Stimulated activated CD8-positive, alpha-beta memory T cell treated with anti-CD3 and anti-CD28 coated beads, Interleukin-7, amount 100 ng/mL, for 1 hour (primary cell): ENCODE results near the gene DNAH17.
"Not testable (repeated sequence)": the region's sequence is repeated elsewhere in the genome, so short reads cannot be mapped to it uniquely, and the experiment has no call there.

Experiments
- DNase-seq, 2 donors: peaks; one replicate each; pipeline ENCODE4 v3.0.0-alpha.2; 2020; ENCODE audit warnings: low read depth in 2 of 2

Gene DNAH17

GRCh38 chr17:78477913-78478756, 99.1 kb downstream of the DNAH17 start:
- no peak for DNase-seq

GRCh38 chr17:78476973-78477372, 100.2 kb downstream of the DNAH17 start:
- no peak for DNase-seq

DNA sequence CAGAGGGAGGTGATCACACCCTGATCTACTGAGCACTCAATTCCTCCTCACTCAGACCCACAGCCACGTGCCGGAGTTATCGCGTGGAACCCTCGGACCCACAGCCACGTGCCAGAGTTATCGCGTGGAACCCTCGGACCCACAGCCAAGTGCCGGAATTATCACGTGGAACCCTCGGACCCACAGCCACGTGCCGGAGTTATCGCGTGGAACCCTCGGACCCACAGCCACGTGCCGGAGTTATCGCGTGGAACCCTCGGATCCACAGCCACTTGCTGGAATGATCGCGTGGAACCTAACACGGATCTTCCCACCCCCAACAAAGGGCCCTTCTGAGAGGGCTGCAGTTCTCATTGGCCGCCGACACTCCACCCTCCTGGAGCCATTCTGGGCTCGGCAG, 101.0 kb downstream of the DNAH17 start:
- no peak for DNase-seq

DNA sequence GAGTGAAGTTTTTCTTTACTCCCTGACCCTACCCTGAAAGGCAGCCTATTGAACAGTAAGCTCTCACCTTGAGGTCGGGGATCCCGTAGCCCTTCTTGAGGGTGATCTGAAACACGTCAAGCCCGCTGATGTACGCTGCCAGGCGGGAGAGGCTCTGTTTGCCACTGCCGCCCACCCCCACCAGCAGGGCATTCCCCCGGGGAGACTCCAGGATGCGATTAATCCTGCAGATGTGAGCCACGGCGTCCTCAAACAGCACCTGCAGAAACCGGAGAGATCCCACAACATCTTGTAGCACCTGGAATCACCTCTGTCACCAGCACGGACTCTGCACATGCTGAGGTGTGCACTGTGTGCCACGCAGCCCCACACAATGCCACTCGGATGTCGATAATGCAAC, 102.0 kb downstream of the DNAH17 start:
- no peak for DNase-seq

- DNase-seq: peak in 1 of 2 donors; percentile 3
Observed at GRCh38 chr17:78474614-78475146, 102.5 kb downstream of the DNAH17 start.

DNA sequence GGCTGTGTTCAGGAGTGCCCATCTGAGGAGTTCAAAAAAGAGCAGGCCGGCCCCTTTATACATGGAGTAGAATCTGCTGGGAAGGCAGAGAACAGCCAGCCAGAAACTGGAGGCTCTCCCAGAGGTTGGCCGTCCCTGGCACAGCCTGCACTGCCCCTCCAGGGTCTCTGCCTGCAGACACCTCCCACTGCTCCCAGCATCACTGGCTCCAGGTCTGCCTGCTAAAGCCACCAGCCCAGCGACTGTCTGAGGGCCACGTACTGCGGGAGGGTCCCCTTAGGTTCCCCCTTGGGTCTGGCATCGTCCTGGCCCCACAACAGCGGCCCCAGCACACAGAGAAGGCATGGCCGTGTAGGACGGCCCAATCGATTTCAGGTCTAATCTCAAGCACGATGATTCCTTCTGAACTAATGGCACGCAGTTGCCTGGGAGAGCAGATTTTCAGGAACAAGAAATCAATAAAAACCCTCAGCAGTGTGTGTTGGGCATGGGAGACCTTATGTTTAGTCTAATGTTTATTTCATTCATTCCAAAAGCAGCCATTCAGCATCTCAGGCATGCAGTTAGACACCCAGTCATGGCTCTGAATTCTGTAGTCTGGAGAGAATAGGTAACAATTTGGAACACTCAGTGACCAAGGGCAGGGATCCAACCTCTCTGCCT, 103.1 kb downstream of the DNAH17 start:
- no peak for DNase-seq

- no peak for DNase-seq
Observed at GRCh38 chr17:78472035-78472905, 104.9 kb downstream of the DNAH17 start.

DNA sequence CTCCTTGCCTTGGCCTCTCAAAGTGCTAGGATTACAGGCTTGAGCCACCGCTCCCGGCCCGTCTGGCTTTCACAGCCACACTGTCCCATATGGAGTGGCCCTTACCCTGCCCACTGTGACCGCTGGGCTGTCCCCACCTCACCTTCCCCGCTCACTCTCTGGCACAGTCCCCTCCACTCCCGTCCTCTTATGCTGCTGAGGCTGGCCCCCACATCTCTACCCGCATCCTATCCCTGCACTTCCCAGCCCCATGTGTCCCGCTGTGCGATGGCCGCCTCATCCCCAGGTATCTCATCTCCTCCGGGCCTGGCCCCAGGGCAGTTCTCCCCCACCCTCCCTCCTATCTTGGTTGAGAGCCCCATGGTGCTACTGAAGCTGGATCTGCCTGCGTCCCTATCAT, 105.6 kb downstream of the DNAH17 start:
- DNase-seq: no peak

GRCh38 chr17:78469443-78469842, 107.8 kb downstream of the DNAH17 start:
- DNase-seq: no peak

GRCh38 chr17:78468366-78468765, 108.8 kb downstream of the DNAH17 start:
- DNase-seq: no peak

DNA sequence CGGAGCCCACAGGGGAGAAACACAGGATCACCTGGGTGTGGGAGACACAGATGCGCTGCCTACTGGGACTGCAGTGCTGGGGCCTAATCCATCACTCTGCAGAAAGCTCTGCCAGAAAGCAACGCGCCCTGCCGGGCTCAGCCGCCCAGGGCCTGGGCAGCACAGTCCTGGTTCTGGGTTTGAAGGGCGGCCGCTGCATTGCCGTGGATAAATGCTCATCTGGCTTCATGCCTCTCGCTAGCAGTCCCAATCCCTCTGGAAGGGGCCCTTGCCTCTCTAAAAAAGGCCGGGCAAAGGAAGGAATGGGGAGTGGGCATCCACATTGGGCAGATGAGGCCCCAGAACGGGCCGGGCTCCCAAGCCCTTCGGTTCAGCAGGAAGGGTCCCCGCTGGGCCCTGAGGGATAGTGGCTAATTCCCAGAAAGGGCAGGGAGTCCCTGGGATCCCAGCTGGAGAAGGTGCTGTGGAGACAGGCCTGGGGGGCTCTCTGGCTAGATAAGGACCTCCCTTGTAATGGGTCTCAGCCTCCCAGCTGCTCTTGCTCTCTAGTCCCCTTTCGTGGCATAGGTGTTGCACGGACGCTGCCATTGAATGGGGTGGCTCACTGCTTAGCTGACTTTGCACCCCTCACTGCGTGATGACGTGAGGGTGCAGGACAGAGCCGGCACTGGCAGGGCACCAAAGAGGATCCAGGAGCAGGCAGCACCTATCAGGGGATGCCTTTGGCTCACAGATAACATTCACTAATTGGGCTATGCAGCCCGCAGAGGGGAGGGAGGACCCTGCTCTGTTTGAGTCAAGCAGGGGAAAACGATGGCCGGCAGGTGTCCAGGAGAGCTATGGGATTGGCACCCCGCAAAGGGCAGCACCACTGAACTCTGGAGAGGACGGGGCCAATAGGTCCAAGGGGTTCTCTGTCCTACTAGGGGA, 110.1 kb downstream of the DNAH17 start:
- no peak for DNase-seq

DNA sequence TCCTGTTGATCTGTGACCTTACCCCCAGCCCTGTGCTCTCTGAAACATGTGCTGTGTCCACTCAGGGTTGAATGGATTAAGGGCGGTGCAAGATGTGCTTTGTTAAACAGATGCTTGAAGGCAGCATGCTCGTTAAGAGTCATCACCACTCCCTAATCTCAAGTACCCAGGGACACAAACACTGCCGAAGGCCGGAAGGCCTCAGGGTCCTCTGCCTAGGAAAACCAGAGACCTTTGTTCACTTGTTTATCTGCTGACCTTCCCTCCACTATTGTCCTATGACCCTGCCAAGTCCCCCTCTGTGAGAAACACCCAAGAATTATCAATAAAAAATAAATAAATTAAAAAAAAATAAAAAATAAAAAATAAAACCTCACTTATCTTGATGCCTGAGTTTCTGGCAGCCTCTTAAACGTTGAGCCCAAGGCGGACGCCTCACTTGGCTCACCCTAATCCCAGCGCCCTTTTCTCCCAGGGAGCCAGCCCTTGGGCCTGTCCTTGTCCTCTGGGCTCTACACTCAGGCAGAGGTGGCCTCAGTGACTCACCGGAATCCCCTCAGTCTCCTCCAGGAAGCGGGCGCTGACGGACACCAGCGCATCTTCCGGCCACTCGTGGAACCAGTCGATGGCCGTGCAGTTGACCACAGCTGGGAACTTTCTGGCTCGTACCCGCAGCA, 110.9 kb downstream of the DNAH17 start:
- DNase-seq: not testable (repeated sequence)

- DNase-seq: no peak
Observed at GRCh38 chr17:78462148-78462547, 115.0 kb downstream of the DNAH17 start.

- DNase-seq: no peak
Observed at GRCh38 chr17:78461799-78462053, 115.5 kb downstream of the DNAH17 start.

DNA sequence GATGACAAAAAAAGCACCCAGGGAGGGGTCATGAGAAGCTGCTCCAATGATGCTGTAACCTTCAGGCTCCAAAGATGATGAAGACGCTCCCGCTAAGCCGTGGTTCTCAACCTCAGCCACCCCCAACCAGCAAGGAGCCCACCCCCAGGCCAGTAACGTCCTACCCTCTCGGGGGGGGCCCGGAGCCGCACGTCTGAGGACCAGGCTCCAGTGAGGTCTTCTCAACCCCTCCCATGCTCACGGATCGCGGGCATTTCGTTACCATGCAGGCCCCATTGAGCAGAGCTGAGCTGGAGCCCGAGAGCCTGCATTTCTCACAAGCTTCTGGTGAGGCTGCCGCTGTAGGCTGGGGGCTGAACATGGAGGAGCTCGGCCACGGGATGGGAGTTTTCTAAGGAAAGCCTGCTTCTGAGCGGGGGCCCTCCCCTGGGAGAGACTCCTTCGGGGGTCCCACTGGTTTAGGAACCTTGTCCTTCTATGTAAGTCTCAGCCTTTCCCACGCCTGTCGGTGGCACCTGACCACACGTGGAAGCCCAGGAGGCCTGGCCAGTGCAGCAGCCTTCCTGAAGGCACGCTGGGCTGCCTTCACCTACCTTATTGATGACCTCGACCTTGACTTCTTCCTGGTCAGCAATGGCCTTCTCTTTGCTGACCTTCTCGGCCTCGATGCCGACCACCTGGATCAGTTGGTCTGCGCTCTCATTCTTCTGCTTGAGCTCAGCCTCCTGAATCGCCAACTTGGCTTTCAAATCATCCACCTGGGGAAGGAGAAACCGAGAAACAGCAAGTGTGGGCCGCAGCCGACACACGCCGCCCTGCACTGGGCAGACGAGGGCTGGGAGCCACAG, 116.0 kb downstream of the DNAH17 start:
- DNase-seq: no peak

- DNase-seq: no peak
Observed at GRCh38 chr17:78460176-78460675, 117.0 kb downstream of the DNAH17 start.

DNA sequence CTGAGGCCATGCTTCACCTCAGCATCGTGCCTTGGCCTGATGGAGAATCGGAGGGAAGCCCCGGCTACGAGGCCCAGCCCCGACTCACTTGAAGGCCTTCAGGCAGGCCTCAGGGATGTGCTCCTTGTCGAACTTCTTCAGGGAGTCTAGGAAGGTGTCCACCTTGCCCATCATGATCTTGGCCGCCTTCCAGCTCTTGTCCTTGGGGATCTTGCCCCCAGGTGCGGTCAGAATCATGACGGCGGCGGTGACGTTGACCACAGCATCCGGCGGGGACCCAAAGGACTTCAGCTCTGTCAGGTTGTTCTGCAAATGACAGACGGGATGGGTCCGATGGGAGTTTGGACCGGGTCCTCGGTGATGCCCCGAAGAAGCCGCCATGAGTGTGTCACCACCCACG, 117.5 kb downstream of the DNAH17 start:
- DNase-seq: no peak

DNA sequence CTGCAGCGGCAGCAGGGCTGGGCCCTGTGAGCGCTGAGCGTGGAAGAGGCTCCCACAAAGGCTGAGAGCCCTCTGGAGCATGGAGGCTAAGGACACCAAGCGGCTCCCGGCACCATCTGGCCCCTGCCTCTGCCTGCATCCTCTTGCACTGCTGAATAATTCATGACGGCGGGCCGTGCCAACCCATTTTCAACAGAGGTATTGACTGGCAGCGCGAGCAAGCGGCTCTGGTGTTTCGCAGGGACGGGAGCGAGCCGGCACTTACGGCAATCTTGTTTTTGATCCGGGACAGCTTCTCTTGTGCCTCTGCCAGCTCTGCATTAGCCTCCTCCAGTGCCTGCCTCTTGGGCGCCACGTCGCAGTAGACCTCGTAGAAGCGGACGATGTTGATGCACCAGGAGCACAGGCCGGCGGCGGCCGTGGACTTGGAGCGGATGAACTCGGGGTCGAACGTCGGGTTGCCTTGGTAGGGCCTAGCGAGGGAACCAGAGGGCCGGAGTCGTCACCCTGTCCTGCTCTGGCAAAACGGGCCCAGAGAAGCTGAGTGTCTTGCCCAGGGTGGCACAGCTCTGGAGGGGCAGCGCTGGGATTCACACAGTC, 118.4 kb downstream of the DNAH17 start:
- no peak for DNase-seq

DNA sequence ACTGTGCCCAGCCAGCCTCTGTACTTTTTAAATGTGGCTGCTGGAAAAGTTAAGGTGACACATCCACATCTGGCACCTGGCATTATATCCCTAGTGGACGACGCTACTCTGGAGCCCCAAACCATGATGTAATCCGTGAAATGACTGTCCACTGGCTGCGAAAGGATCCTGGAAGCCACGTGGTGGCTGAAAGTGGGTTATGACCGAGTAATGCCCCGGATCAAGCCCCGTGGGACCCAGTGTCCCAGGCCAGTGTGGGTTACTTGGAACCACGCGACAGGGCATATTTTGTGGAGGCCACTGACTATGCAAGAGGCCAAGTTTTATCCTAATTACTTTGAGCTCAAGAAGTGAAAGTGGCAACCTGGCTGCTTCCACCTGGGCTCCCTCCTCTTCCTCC, 119.1 kb downstream of the DNAH17 start:
- DNase-seq: no peak
